ENCODE data around the gene CYB5D1. TPM values are rescaled to one million over a fixed set of nuclear protein-coding genes. Genes with fewer than 3 reads are reported as not detected.

Gene CYB5D1
- polyA plus RNA-seq, 1 experiment: 6.7 TPM

DNA sequence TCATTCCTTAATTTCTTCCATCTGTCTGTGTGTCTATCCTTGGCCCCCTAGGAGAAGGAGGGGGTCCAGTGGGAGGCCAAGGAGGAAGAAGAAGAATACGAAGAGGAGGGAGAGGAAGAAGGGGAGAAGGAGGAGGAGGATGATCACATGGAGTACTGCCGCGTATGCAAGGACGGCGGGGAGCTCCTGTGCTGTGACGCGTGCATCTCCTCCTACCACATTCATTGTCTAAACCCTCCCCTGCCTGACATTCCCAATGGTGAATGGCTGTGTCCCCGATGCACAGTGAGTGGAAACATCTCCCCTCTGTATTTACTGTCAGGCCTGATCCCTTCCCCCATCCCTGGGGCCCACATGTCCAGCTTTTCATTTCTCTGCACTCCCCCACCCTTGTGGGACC is 37.1 kb downstream of the CYB5D1 start:
- Histone ChIP-seq H3K27me3 (ENCODE audit: control insufficient read depth, insufficient read depth, low read length) (no peaks in the 10 kb centered on the region), H3K36me3 (ENCODE audit: control insufficient read depth, insufficient read depth, low read length) (peaks cover 58% of the 10 kb centered on the region), H3K4me3 (ENCODE audit: low read depth, low read length) (no peak overlapping the region)
- POLR2A ChIA-PET: no interaction called here
- DNase-seq (ENCODE audit: low read depth): no peak
- CTCF ChIA-PET: no interaction called here
- TF ChIP-seq CTCF (IDR thresholded peaks at IDR 0.05; ENCODE audit: insufficient read depth, low read depth, low read length): no peak

DNA sequence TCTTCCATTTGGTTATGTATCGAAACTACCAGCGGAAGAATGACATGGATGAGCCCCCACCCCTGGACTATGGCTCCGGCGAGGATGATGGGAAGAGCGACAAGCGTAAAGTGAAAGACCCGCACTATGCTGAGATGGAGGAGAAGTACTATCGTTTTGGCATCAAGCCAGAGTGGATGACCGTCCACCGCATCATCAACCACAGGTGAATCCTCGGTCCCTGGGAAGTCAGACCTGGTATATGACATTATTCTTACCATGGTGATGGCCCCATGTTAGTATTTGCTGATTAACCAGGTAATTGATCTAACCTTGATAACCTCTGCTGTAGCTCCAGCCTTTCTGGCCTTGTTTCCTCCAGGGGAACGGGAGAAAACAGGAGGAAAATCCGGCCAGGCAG is 39.3 kb downstream of the CYB5D1 start:
- ChIA-PET POLR2A (no interaction called here), CTCF (interaction anchor here (0.8 to 7.5 kb wide), 11 partner anchors 11 to 92 kb away, joined by 3 to 60 read pairs (median 4); partner anchors contain the start of genes CNTROB, CYB5D1, NAA38 and TRAPPC1)
- DNase-seq (ENCODE audit: low read depth): no peak
- Histone ChIP-seq H3K36me3 (ENCODE audit: control insufficient read depth, insufficient read depth, low read length) (peaks cover 59% of the 10 kb centered on the region), H3K4me3 (ENCODE audit: low read depth, low read length) (no peak overlapping the region), H3K27me3 (ENCODE audit: control insufficient read depth, insufficient read depth, low read length) (no peaks in the 10 kb centered on the region)
- TF ChIP-seq CTCF (IDR thresholded peaks at IDR 0.05; ENCODE audit: insufficient read depth, low read depth, low read length): no peak

DNA sequence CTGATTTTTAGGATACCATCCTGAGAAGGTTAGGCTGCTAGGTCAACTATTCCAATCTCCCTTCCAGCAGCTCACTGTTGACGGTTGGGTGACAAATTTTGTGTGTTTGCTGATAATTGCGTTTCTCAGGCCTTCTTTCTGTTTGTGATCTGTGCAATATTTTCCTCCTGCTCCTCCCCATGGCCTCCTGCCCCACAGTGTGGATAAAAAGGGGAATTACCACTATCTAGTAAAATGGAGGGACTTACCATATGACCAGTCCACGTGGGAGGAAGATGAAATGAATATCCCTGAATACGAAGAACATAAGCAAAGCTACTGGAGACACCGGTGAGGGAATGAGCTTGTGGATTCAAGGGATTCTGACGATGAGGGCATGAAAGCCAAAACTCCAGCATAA is 40.0 kb downstream of the CYB5D1 start:
- no peak overlapping the region for H3K4me3 ChIP-seq (ENCODE audit: low read depth, low read length)
- ChIA-PET CTCF (interaction anchor here (0.6 to 7.5 kb wide), 19 partner anchors 9 to 167 kb away, joined by 3 to 60 read pairs (median 4); partner anchors contain the start of genes CNTROB, CYB5D1, NAA38 and TRAPPC1), POLR2A (no interaction called here)
- no peaks in the 10 kb centered on the region for H3K27me3 ChIP-seq (ENCODE audit: control insufficient read depth, insufficient read depth, low read length)
- DNase-seq (ENCODE audit: low read depth): no peak
- H3K36me3 ChIP-seq (ENCODE audit: control insufficient read depth, insufficient read depth, low read length): peaks cover 62% of the 10 kb centered on the region
- peak; percentile 63 for TF ChIP-seq CTCF (IDR thresholded peaks at IDR 0.05; ENCODE audit: insufficient read depth, low read depth, low read length)

- Histone ChIP-seq H3K36me3 (ENCODE audit: control insufficient read depth, insufficient read depth, low read length) (peaks cover 63% of the 10 kb centered on the region), H3K4me3 (ENCODE audit: low read depth, low read length) (no peak overlapping the region), H3K27me3 (ENCODE audit: control insufficient read depth, insufficient read depth, low read length) (no peaks in the 10 kb centered on the region)
- POLR2A ChIA-PET: no interaction called here
- CTCF ChIA-PET: interaction anchor here (0.9 to 7.5 kb wide), 3 partner anchors 12 to 85 kb away, joined by 3 to 35 read pairs (median 3); partner anchors contain the start of gene RNF227
- no peak for TF ChIP-seq CTCF (IDR thresholded peaks at IDR 0.05; ENCODE audit: insufficient read depth, low read depth, low read length)
- no peak for DNase-seq (ENCODE audit: low read depth)
Measured at GRCh38 chr17:7903154-7904103, 45.6 kb downstream of the CYB5D1 start.

DNA sequence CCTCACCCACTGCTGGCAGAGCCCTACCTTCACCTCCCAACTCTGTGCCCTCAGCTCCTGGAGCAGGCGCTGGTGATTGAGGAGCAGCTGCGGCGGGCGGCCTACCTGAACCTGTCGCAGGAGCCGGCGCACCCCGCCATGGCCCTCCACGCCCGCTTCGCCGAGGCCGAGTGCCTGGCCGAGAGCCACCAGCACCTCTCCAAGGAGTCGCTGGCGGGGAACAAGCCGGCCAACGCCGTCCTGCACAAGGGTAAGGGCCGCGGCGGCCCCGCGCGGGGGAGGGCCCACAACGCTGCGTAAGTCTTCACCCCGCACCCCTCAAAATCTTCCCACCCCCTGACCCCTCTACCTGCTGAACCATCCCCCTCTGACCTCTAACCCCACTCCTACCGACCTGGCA is 51.3 kb downstream of the CYB5D1 start:
- DNase-seq (ENCODE audit: low read depth): no peak
- ChIA-PET POLR2A (no interaction called here), CTCF (interaction anchor here (1.0 to 7.9 kb wide), 3 partner anchors 10 to 81 kb away, joined by 3 to 48 read pairs (median 5); no protein-coding TSS in a partner anchor)
- no peak overlapping the region for H3K4me3 ChIP-seq (ENCODE audit: low read depth, low read length)
- no peaks in the 10 kb centered on the region for H3K27me3 ChIP-seq (ENCODE audit: control insufficient read depth, insufficient read depth, low read length)
- H3K36me3 ChIP-seq (ENCODE audit: control insufficient read depth, insufficient read depth, low read length): peaks cover 49% of the 10 kb centered on the region
- no peak for TF ChIP-seq CTCF (IDR thresholded peaks at IDR 0.05; ENCODE audit: insufficient read depth, low read depth, low read length)

All from BJ (cell line).